AG08396 (cell line): ENCODE data around the gene ATG4C.
"Not testable (repeated sequence)": the region's sequence is repeated elsewhere in the genome, so short reads cannot be mapped to it uniquely, and the experiment has no call there.

Source experiments
- DNase-seq: peaks from one replicate; pipeline ENCODE4 v3.0.0; 2012; ENCODE audit warnings: low spot score, mixed read lengths

ATG4C gene

GRCh38 chr1:62774971-62775595, 8.8 kb upstream of the ATG4C start:
- no peak for DNase-seq

DNA sequence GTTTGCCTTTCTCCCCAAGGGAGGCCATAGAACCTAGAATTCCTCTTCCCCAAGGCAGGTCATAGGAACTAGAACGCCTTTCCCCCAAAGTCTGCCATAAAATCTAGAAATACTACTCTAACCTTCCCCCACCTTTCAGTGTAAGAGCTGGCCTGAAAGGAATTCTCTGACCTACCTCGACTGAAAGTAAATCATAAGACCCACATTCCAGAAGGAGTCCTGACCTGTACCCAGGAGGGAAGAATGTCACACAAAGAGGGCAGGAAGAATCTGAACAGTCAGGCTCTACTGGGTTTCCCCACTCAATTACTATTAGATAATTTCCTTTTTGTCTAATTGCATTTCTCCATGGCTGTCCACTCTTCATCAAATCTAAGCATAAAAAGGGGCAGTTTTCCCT, 5.7 kb upstream of the ATG4C start:
- DNase-seq = no peak

- peak; percentile 12 for DNase-seq
Observed at GRCh38 chr1:62781841-62782543, 1.9 kb upstream of the ATG4C start.

DNA sequence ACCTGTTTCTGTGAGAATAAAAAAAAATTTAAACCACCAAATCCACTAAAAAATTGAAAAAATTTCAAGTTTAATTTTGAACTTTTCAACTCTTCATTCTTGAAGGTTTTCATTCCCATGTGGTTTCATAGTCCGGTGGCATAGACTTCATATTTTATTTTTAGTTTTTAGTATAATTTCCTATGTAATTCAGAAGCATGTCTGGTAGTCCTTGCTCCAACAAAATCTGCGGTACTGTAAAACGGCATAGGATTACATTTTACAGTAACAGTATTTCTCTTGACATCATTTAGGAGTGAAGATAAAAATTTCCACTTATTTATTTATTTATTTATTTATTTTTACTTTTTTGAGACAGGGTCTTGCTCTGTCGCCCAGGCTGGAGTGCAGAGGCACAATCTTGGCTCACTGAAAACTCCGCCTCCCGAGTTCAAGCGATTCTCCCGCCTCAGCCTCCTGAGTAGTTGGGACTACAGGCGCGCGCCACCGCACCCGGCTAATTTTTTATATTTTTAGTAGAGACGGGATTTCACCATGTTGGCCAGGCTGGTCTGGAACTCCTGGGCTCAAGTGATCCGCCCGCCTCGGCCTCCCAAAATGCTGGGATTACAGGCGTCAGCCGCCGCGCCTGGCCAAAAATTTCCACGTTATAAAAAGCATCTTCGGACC, 1.3 kb upstream of the ATG4C start:
- DNase-seq = not testable (repeated sequence)

- DNase-seq = no peak
Observed at GRCh38 chr1:62784509-62785365, 805 bp downstream of the ATG4C start.

DNA sequence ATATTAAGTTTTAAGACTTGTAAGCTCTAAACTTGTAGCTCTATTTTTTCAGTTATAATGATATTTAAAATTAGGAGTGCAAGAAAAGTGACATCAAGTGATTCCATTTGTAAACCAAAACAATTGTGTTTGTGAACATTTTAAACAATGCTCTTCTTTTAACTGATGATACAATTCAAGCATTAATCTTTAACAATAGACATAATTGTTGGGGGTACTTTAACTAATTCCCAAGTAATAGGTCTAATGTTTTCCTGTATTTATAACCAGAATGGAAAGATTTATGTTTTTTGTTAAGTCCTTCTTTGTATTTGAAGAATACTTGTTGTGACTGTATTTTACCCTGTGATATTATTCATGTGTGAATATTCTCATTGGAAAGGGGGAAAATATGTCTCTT, 6.8 kb downstream of the ATG4C start:
- no peak for DNase-seq

DNA sequence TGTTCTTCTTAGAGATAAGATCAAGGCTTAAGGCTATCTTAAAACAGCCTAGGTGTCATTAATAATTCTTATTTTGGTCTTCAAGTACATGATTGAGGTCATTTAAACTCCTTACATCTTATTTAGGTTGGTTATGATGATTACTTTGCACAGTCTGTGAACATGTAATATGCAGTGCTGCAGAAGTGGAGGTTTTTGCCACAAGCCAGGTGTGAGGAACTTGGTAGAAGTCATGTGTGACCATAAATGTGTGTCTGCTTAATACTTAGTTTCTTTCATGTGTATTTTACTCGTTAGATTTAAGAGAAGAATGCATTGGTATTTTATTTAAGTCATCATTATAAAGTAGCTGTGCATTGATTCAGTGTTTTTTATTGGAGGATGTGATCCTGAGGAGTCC, 10.1 kb downstream of the ATG4C start:
- DNase-seq = no peak

- no peak for DNase-seq
Observed at GRCh38 chr1:62796221-62796620, 12.3 kb downstream of the ATG4C start.

DNA sequence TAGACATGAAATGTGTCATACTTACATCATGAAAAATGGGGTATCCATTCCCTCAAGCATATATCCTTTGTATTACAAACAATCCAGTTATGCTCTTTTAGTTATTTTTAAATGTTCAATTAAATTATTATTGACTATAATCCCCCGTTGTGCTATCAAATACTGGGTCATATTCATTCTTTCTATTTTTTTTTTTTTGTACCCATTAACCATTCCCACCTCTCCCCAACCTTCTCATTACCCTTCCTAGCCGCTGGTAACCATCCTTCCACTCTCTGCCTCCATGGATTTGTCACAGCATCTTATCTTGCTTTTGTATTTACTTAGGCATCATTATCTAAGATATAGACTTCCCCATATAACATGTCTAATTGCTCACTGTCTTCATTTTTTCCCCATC, 15.8 kb downstream of the ATG4C start:
- DNase-seq = no peak

DNA sequence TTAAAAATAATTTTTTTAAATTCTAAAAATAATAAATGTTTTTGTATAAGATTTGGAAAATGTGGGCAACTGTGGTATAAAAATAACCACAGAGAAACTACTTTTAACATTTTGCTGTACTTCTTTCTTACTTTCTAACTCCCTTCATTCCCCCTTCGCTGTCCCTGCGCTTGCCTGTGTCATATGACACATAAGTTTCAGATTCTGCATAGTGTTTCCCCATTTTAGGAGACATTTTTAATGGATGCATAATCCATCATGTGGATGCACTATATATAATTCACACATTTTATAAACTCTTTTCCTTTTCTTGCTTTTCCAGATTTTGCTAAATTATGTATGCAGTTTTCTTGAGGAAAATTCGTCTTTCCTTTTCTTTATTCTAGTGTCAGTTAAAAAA, 16.3 kb downstream of the ATG4C start:
- DNase-seq = no peak

DNA sequence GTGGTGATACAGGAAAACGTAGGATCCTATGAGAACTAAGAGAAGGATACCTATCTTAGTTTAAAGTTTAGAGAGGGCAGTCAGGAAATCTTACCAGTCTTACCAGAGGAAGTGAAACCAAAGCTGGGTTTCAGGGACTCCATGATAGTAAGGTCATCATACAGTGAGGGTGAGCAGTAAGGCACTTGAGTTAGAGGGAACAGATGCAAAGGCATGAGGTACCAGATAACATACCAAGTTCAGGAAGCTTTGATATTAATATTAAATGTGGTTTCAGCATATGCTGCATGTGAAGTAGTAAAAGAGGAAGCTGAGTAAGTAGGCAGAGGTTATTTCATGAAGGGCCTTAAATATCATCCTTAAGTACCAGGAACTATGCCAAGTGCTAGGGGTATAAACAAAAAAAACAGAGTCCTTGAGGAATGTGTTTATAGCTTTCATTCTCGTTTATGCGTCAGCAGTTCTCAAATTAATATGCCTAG, 16.9 kb downstream of the ATG4C start:
- DNase-seq = no peak

DNA sequence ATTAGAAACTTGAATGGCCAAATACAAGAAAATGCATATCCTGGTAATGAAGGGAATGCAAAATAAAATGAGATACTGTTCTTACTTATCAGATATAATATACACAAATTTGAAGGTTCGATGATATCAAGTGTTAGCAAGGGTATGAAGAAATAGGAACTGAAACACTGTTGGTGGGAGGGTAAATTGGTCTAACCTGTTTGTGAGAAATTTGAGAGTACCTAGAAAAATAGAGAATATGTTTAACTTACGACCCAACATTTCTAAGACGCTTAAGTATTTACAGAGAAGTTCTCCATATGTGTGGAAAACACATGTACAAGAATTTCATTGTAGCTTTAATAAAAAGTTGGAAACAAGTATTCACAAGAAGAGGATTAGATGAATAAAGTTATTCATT, 25.9 kb downstream of the ATG4C start:
- no peak for DNase-seq

GRCh38 chr1:62810420-62811274, 26.7 kb downstream of the ATG4C start:
- DNase-seq = no peak

- no peak for DNase-seq
Observed at GRCh38 chr1:62823556-62823955, 39.6 kb downstream of the ATG4C start.

- no peak for DNase-seq
Observed at GRCh38 chr1:62826901-62827300, 43.0 kb downstream of the ATG4C start.

DNA sequence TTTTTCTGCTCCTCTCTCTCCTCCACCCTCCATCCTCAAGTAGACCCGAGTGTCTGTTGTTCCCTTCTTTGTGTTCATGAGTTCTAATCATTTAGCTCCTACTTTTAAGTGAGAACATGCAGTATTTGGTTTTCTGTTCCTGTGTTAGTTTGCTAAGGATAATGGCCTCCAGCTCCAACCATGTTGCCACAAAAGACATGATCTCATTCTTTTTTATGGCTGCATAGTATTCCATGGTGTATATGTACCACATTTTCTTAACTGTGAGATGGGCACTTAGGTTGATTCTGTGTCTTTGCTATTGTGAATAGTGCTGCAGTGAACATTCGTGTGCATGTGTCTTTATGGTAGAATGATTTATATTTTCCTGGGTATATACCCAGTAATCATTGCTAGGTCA, 43.9 kb downstream of the ATG4C start:
- not testable (repeated sequence) for DNase-seq

GRCh38 chr1:62832276-62832675, 48.3 kb downstream of the ATG4C start:
- DNase-seq = no peak

DNA sequence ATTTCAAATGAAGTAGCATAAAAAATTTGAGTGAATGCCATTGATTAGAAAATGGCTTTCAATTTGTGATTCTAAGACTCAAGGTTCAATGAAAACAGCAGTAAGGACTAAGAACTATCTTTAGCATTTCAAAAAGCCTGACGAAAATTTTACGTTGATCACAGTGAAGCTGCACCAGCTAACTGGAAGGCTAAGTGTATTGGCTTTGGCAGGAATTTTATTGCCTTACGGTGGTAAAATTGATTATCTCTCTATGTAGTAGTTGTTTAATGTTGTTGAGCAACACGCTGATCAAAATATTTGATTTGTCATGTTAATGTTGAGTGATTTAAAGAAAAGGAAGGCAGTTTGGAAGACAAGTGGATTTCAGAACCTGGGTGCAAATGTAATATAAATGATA, 49.6 kb downstream of the ATG4C start:
- no peak for DNase-seq

- no peak for DNase-seq
Observed at GRCh38 chr1:62834400-62834961, 50.5 kb downstream of the ATG4C start.

GRCh38 chr1:62836856-62837540, 53.1 kb downstream of the ATG4C start:
- DNase-seq = no peak
